ENCODE measurements around the gene RYR2. TPM values are rescaled to one million over a fixed set of nuclear protein-coding genes. Genes with fewer than 3 reads are reported as not detected.
"Not testable (repeated sequence)": the region's sequence is repeated elsewhere in the genome, so short reads cannot be mapped to it uniquely, and the experiment has no call there.

Gene RYR2
- total RNA-seq, 6 experiments from 2014 or later, result 0.02 to 0.43 (median 0.16) TPM

GRCh38 chr1:237834048-237834447 is 792.1 kb downstream of the RYR2 start:
- WGBS (ENCODE audit: insufficient coverage, low coverage, low lambda C conversion rate, missing lambda C conversion rate), result 74% methylated on average over 3 of the region's 3 CpGs
- Histone ChIP-seq H3K27ac (no peak overlapping the region), H3K4me1 (no peaks in the 10 kb centered on the region), H3K36me3 (no peaks in the 10 kb centered on the region), H3K4me3 (no peak overlapping the region), H3K27me3 (no peaks in the 10 kb centered on the region), H3K9me3 (no peaks in the 10 kb centered on the region)
- intact Hi-C loops (cut with DNase I), result no loop called here
- DNase-seq (no peak), ATAC-seq (no peak)
- TF ChIP-seq CTCF (IDR thresholded peaks at IDR 0.05), result no peak
- no peak for TF ChIP-seq POLR2A (IDR thresholded peaks at IDR 0.05)

- 60% methylated on average over 3 of the region's 3 CpGs for WGBS (ENCODE audit: insufficient coverage, low coverage, low lambda C conversion rate, missing lambda C conversion rate)
- Histone ChIP-seq H3K36me3 (no peaks in the 10 kb centered on the region), H3K27me3 (no peaks in the 10 kb centered on the region), H3K4me1 (no peaks in the 10 kb centered on the region), H3K4me3 (no peak overlapping the region), H3K9me3 (no peaks in the 10 kb centered on the region), H3K27ac (no peak overlapping the region)
- intact Hi-C loops (cut with DNase I), result no loop called here
- ATAC-seq, result no peak
- TF ChIP-seq POLR2A (IDR thresholded peaks at IDR 0.05) (no peak), CTCF (IDR thresholded peaks at IDR 0.05) (no peak)
- DNase-seq, result no peak
Measured at GRCh38 chr1:237834461-237834860, 792.5 kb downstream of the RYR2 start.

GRCh38 chr1:237838320-237838719 is 796.3 kb downstream of the RYR2 start:
- Histone ChIP-seq H3K9me3 (no peaks in the 10 kb centered on the region), H3K4me1 (no peaks in the 10 kb centered on the region), H3K4me3 (no peak overlapping the region), H3K27me3 (no peaks in the 10 kb centered on the region), H3K36me3 (no peaks in the 10 kb centered on the region), H3K27ac (no peak overlapping the region)
- ATAC-seq, result no peak
- DNase-seq, result no peak
- intact Hi-C loops (cut with DNase I), result no loop called here
- 41% methylated on average over 2 of the region's 3 CpGs for WGBS (ENCODE audit: insufficient coverage, low coverage, low lambda C conversion rate, missing lambda C conversion rate)
- TF ChIP-seq CTCF (IDR thresholded peaks at IDR 0.05) (no peak), POLR2A (IDR thresholded peaks at IDR 0.05) (no peak)

GRCh38 chr1:237838904-237839534 is 797.0 kb downstream of the RYR2 start:
- H3K27me3 ChIP-seq, result no peaks in the 10 kb centered on the region
- H3K4me3 ChIP-seq, result no peak overlapping the region
- no peaks in the 10 kb centered on the region for H3K4me1 ChIP-seq
- WGBS (ENCODE audit: insufficient coverage, low coverage, low lambda C conversion rate, missing lambda C conversion rate), result no CpG with 5 or more reads among the region's 6 CpGs
- ATAC-seq (no peak), DNase-seq (no peak)
- no peaks in the 10 kb centered on the region for H3K9me3 ChIP-seq
- TF ChIP-seq POLR2A (IDR thresholded peaks at IDR 0.05), result no peak
- no peak for TF ChIP-seq CTCF (IDR thresholded peaks at IDR 0.05)
- no peak overlapping the region for H3K27ac ChIP-seq
- intact Hi-C loops (cut with DNase I), result no loop called here
- no peaks in the 10 kb centered on the region for H3K36me3 ChIP-seq

GRCh38 chr1:237841485-237841884 is 799.5 kb downstream of the RYR2 start:
- Histone ChIP-seq H3K4me1 (no peaks in the 10 kb centered on the region), H3K27me3 (no peaks in the 10 kb centered on the region), H3K9me3 (no peaks in the 10 kb centered on the region), H3K4me3 (no peak overlapping the region), H3K27ac (no peak overlapping the region), H3K36me3 (no peaks in the 10 kb centered on the region)
- TF ChIP-seq POLR2A (IDR thresholded peaks at IDR 0.05) (no peak), CTCF (IDR thresholded peaks at IDR 0.05) (no peak)
- intact Hi-C loops (cut with DNase I), result no loop called here
- no peak for DNase-seq
- ATAC-seq, result no peak
- WGBS (ENCODE audit: insufficient coverage, low coverage, low lambda C conversion rate, missing lambda C conversion rate), result 48% methylated on average over 3 of the region's 3 CpGs

GRCh38 chr1:237843516-237843915 is 801.5 kb downstream of the RYR2 start:
- H3K4me1 ChIP-seq; ATAC-seq; H3K27me3 ChIP-seq; H3K9me3 ChIP-seq; intact Hi-C loops (cut with DNase I); H3K36me3 ChIP-seq; H3K27ac ChIP-seq; H3K4me3 ChIP-seq; DNase-seq: not testable (repeated sequence)
- WGBS (ENCODE audit: insufficient coverage, low coverage, low lambda C conversion rate, missing lambda C conversion rate), result 60% methylated on average over 1 of the region's 3 CpGs
